ENCODE results near the gene KCNMA1. TPM values are rescaled to one million over a fixed set of nuclear protein-coding genes. Genes with fewer than 3 reads are reported as not detected.
A peak's percentile ranks its signal among the peaks of the same experiment; 100 is the strongest.

The KCNMA1 gene
- total and polyA plus RNA-seq, 8 donors, result 2.8 to 21.1 (median 4.3) TPM

DNA sequence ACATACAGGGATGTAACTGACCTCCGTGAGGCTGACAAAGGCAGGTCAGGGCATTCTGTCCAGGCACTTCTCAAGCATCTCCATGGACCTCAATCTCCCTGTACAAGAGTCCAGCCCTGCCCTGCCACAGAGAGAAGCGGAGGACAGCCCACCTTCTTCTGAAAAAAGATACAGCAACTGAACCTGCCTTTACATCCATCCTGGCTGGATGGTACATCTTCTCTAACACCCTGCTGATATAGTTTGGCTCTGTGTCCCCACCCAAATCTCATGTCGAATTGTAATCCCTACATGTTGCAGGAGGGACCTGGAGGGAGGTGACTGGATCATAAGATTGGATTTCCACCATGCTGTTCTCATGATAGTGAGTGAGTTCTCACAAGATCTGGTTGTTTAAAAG lies 40.5 kb upstream of the KCNMA1 start:
- Histone ChIP-seq H3K4me3 (no peak overlapping the region), H3K27ac (no peak overlapping the region), H3K4me1 (no peaks in the 10 kb centered on the region), H3K27me3 (no peaks in the 10 kb centered on the region), H3K9me3 (no peaks in the 10 kb centered on the region), H3K36me3 (no peaks in the 10 kb centered on the region)
- TF ChIP-seq CTCF (IDR thresholded peaks at IDR 0.05), result no peak
- ATAC-seq (no peak), DNase-seq (no peak)
- intact Hi-C loops (cut with DNase I), result no loop called here

- Histone ChIP-seq H3K4me3 (no peak overlapping the region), H3K36me3 (no peaks in the 10 kb centered on the region), H3K9me3 (no peaks in the 10 kb centered on the region), H3K27ac (no peak overlapping the region), H3K27me3 (peaks cover 0 to 4% of the 10 kb centered on the region in 2 donors), H3K4me1 (no peaks in the 10 kb centered on the region)
- no peak for TF ChIP-seq CTCF (IDR thresholded peaks at IDR 0.05)
- no peak for ATAC-seq
- DNase-seq, result no peak
- intact Hi-C loops (cut with DNase I), result no loop called here
Measured at GRCh38 chr10:77675347-77675746, 37.7 kb upstream of the KCNMA1 start.

GRCh38 chr10:77673515-77674140 lies 36.0 kb upstream of the KCNMA1 start:
- Histone ChIP-seq H3K4me1 (no peaks in the 10 kb centered on the region), H3K4me3 (no peak overlapping the region), H3K27me3 (peaks cover 0 to 4% of the 10 kb centered on the region in 2 donors), H3K27ac (no peak overlapping the region), H3K36me3 (no peaks in the 10 kb centered on the region), H3K9me3 (no peaks in the 10 kb centered on the region)
- TF ChIP-seq CTCF (IDR thresholded peaks at IDR 0.05), result no peak
- ATAC-seq (no peak), DNase-seq (no peak)
- intact Hi-C loops (cut with DNase I), result no loop called here

DNA sequence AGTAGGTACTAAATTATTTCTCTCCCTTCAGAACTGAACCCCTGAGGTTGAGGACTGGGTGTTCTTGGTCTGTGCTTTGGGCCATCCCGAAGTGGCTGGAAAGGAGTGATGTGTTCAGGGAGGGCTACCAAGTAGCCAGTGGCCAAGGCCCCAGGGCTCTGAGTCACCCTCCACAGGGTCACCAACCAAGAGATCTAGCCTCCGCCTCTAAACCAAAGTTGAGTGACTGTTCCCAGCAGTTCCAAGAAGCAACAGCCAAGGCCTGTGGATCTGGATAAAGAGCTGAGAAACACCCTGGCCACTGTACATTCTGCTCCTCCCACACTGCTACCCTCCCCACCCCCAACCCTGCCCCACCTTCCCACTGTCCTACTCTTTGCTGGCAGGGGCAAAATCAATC lies 35.5 kb upstream of the KCNMA1 start:
- no peak for DNase-seq
- no peak for ATAC-seq
- intact Hi-C loops (cut with DNase I), result no loop called here
- Histone ChIP-seq H3K36me3 (no peaks in the 10 kb centered on the region), H3K27ac (no peak overlapping the region), H3K4me3 (no peak overlapping the region), H3K9me3 (no peaks in the 10 kb centered on the region), H3K4me1 (no peaks in the 10 kb centered on the region), H3K27me3 (peaks cover 0 to 4% of the 10 kb centered on the region in 2 donors)
- TF ChIP-seq CTCF (IDR thresholded peaks at IDR 0.05), result no peak

DNA sequence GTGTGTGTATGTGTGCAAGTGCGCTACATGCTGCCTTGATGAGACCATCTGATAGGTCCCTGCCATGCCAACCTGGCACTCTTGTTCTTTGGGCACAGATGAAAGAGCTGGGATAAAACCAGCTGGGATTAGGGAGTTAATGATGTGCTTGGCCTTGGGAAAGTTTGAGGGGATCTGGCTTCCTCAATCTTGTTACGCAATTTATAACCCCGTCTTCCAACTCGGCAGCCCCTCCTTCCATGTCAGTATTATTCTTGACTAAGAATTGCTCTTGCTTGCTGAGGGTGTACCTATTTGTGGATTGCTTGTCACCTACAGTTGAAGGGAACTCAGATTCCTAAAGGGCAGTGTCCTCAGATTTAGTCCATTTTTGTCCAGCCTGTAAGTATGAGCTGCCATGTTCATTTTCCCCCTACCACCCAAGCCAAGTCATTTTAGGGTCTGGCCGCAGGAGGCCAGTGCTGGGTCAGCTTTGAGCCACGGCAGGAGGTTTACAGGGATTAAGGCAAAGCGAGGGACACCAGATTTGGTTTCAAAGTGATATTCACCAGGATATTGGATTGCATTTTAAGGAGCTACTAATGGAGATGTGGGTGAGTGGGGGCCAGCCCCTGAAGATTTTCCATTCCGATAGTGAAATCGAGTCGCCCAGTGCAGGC lies 34.1 kb upstream of the KCNMA1 start:
- ATAC-seq (no peak), DNase-seq (peak in 1 of 4 donors; percentile 10)
- Histone ChIP-seq H3K36me3 (no peaks in the 10 kb centered on the region), H3K27ac (no peak overlapping the region), H3K9me3 (no peaks in the 10 kb centered on the region), H3K27me3 (peaks cover 0 to 4% of the 10 kb centered on the region in 2 donors), H3K4me3 (no peak overlapping the region), H3K4me1 (no peaks in the 10 kb centered on the region)
- intact Hi-C loops (cut with DNase I), result no loop called here
- TF ChIP-seq CTCF (IDR thresholded peaks at IDR 0.05), result no peak

Data from left lung (tissue), 10 donors.